GM10248 (cell line): ENCODE data around the gene SF3B5.
"Not testable (repeated sequence)": the region's sequence is repeated elsewhere in the genome, so short reads cannot be mapped to it uniquely, and the experiment has no call there.

Source experiments
- CTCF ChIA-PET: fragments of 300-600 bp; sonication (Branson Sonifier 250); formaldehyde crosslinking; extraction: SDS; loops from one replicate; lab custom pipeline; 2021; ENCODE audit warnings: antibody characterized with exemption; lab: Yijun Ruan, JAX
- POLR2A ChIA-PET: fragments of 350-650 bp; sonication (Branson Sonifier 250); formaldehyde crosslinking; extraction: SDS; loops from one replicate; lab custom pipeline; 2020; ENCODE audit warnings: antibody characterized with exemption; lab: Yijun Ruan, JAX
- DNase-seq: peaks from one replicate; pipeline ENCODE4 v3.0.0; 2012; ENCODE audit errors: extremely low spot score
- CTCF ChIP-seq: IDR thresholded peaks from 2 replicates; pipeline ENCODE4 v1.5.1; 2012; ENCODE audit warnings: mild to moderate bottlenecking, low read depth; ENCODE audit errors: extremely low read depth, missing control alignments, control extremely low read depth

The SF3B5 gene

GRCh38 chr6:144055121-144055931 lies 40.0 kb downstream of the SF3B5 start:
- CTCF ChIA-PET, result interaction anchor here (0.9 to 2.9 kb wide), 10 partner anchors 8 to 480 kb away, joined by 3 to 10 read pairs (median 6); no protein-coding TSS in a partner anchor
- DNase-seq, result peak; percentile 65
- TF ChIP-seq CTCF, result no peak
- POLR2A ChIA-PET, result interaction anchor here (0.6 kb wide), 1 partner anchor 19 kb away, joined by 7 read pairs; no protein-coding TSS in a partner anchor

GRCh38 chr6:144053601-144054000 lies 41.8 kb downstream of the SF3B5 start:
- ChIA-PET POLR2A (no interaction called here), CTCF (no interaction called here)
- DNase-seq, result no peak
- TF ChIP-seq CTCF, result no peak

GRCh38 chr6:144052488-144052887 lies 42.9 kb downstream of the SF3B5 start:
- DNase-seq, result no peak
- no peak for TF ChIP-seq CTCF
- ChIA-PET CTCF (no interaction called here), POLR2A (no interaction called here)

GRCh38 chr6:144049386-144049785 lies 46.0 kb downstream of the SF3B5 start:
- no peak for TF ChIP-seq CTCF
- ChIA-PET CTCF (interaction anchor here (1.0 kb wide), 1 partner anchor 13 kb away, joined by 3 read pairs; no protein-coding TSS in a partner anchor), POLR2A (no interaction called here)
- no peak for DNase-seq

DNA sequence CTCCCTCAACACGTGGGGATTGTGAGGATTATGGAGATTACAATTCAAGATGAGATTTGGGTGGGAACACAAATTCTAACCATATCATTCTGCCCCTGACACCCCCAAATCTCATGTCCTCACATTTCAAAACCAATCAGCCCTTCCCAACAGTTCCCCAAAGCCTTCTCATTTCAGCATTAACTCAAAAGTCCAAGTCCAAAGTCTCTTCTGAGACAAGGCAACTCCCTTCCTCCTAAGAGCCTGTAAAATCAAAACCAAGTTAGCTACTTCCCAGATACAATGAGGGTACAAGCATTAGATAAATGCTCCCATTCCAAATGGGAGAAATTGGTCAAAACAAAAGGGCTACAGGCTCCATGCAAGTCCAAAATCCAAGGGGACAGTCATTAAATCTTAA lies 47.7 kb downstream of the SF3B5 start:
- ChIA-PET CTCF (interaction anchor here (1.3 to 1.9 kb wide), 2 partner anchors 9 to 15 kb away, joined by 3 read pairs; no protein-coding TSS in a partner anchor), POLR2A (no interaction called here)
- no peak for TF ChIP-seq CTCF
- DNase-seq, result no peak

DNA sequence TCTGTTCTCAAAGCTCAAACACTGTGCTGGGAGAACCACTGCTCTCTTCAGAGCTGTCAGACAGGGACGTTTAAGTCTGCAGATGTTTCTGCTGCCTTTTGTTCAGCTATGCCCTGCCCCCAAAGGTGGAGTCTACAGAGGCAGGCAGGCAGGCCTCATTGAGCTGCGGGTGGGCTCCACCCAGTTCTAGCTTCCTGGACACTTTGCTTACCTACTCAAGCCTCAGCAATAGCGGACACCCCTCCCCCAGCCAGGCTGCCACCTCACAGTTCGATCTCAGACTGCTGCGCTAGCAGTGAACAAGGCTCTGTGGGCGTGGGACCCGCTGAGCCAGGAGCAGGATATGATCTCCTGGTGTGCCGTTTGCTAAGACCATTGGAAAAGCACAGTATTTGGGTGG lies 48.7 kb downstream of the SF3B5 start:
- DNase-seq, POLR2A ChIA-PET: not testable (repeated sequence)
- CTCF ChIA-PET, result interaction anchor here (1.2 to 1.9 kb wide), 2 partner anchors 8 to 10 kb away, joined by 3 read pairs; no protein-coding TSS in a partner anchor

DNA sequence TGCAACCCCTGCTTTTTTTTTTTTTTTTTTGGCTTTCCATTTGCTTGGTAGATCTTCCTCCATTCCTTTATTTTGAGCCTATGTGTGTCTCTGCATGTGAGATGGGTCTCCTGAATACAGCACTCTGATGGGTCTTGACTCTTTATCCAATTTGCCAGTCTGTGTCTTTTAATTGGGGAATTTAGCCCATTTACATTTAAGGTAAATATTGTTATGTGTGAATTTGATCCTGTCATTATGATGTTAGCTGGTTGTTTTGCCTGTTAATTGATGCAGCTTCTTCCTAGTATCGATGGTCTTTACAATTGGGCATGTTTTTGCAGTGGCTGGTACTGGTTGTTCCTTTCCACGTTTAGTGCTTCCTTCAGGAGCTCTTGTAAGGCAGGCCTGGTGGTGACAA lies 50.4 kb downstream of the SF3B5 start:
- DNase-seq, POLR2A ChIA-PET: not testable (repeated sequence)
- CTCF ChIA-PET, result interaction anchor here (1.1 kb wide), 1 partner anchor 14 kb away, joined by 3 read pairs; no protein-coding TSS in a partner anchor
